GM21528 (cell line): ENCODE data around the gene RRP7A.
A peak's percentile ranks its signal among the peaks of the same experiment; 100 is the strongest.
"Not testable (repeated sequence)": the region's sequence is repeated elsewhere in the genome, so short reads cannot be mapped to it uniquely, and the experiment has no call there.

Source experiments
- ATAC-seq: cut with Tn5 transposase; IDR thresholded peaks from one replicate; pipeline ENCODE4 v1.9.1; 2021; ENCODE audit warnings: mild to moderate bottlenecking, moderate library complexity; ENCODE audit not compliant: unreplicated experiment, low FRiP score

The RRP7A gene

GRCh38 chr22:42536634-42537033 is 17.0 kb upstream of the RRP7A start:
- ATAC-seq, result not testable (repeated sequence)

DNA sequence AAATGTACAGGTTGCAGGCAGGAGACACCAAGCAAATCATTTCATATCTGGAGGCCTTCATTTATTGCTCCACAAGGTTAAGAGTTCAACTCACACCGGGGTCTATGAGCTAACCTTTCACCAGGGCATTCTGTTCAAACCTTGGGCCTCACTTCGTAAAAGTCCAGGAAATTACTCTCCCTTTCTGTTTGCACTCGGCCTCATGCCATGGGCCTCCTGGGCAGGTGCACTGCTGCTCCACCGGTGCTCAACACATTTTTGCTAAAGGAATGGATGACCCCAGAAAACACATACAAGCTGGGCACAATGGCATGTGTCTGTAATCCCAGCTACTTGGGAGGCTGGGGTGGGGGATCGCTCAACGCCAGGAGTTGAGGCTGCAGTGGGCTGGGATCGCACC is 16.6 kb upstream of the RRP7A start:
- ATAC-seq, result no peak

DNA sequence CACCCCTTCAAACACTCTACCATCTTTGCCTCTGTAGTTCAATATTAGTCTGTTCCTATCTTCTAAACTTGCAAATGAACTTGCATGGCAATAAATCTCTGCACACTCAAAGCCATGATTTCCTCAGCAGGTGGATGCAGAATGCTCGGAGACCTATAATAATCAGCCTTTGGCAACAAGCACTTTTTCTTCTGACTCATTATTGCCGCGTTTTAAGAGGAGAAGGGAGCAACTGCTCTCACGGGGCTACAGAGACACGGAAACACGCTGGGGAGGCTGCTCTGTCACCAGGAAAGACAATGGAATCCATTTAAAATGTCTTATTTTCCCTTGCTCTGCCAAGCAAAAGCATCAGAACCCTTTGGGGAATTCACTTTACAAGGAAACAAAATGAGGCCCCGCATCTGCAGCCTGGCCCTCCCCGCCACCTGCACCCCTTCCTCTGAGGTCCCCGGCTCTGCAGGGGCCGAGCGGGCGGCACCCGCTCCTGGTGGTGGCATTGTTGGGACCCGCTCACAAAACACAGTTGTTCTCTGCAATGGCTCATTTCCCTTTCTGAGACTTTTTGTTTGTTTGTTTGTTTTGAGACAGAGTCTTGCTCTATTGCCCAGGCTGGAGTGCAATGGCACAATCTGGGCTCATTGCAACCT is 15.6 kb upstream of the RRP7A start:
- not testable (repeated sequence) for ATAC-seq

DNA sequence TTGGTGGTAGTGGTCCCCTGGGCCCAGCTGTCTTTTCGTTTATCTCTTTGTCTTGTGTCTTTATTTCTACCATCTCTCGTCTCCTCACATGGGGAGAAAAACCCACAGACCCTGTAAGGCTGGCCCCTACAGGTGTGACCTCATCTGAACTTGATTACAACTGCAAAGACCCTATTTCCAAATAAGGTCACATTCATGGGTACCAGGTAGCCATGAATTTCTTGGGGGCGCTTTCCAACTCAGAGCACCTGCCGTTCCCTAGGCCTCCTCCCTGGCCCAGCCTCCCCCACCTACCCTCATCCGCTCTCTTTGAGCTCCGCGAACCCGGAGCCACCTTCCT is 14.0 kb upstream of the RRP7A start:
- no peak for ATAC-seq

DNA sequence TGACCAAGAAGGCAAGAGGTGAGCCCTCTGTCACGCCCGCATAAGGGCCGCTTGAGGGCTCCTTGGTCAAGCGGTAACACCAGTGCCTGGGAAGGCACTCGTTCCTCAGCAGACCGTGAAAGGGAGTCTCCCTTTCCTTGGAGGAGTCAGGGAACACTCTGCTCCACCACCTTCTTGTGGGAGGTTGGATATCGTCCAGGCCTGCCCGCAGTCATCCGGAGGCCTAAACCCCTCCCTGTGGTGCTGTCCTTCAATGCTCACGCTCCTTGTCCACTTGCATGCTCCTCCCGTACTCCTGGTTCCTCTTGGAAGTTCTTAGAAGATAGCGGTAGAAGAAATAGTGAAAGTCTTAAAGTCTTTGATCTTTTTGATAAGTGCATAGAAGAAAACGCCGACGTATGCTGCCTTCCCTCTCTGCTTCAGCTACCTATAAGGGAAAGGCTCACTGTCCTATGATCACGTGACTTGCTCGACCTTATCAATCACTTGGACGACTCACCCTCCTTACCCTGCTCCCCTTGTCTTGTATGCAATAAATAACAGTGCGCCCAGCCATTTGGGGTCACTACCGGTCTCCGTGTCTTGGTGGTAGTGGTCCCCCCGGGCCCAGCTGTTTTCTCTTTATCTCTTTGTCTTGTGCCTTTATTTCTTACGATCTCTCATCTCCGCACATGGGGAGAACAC is 11.9 kb upstream of the RRP7A start:
- not testable (repeated sequence) for ATAC-seq

GRCh38 chr22:42529435-42529834 is 9.8 kb upstream of the RRP7A start:
- ATAC-seq, result not testable (repeated sequence)

DNA sequence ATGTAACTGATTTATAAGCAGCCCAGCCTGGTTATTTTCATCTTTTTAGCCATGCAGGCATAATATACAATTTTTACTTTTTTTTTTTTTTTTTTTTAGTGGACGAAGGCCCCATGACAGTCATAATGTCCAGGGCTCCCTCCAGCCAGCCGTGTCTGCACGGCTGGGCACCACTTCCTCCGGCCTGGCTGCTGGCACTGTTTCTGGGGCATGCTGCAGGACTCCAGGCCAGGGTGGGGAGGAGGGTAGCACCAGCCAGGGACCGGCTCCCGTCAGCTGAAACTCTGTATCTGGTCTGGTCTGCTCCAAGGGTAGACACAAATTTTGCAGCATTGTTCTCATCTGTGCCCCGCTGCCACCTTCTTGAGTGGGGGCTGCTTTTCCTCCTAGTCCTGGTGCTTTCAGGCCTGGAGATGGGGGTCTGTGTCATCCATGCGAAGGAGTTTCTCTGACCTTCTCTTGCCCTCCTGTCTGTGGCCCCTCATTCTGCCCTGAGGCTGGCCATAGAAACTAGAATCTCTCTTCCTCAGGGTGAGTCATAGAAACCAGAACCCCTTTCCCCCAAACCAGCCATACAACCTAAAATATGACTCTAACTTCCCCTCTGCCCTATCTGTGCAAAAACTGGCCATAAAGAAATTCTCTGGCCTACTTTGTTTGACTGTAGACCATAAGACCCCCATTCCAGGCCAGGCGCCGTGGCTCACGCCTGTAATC is 9.2 kb upstream of the RRP7A start:
- ATAC-seq, result no peak

DNA sequence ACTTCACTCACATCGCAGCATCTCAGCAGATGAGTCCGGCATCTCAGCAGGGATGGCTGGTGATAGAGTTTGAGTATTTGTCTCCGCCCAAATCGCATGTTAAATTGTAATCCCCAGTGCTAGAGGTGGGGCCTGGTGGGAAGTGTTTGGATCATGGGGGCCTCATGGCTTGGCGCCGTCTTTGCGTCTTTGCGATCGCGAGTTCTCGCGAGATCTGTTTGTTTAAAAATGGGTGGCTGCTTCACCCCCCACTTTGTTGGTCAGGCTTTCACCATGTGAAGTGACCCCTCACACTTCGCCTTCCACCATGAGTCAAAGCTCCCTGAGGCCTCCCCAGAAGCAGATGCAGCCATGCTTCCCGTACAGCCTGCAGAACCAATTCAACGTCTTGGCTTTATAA is 3.0 kb upstream of the RRP7A start:
- no peak for ATAC-seq

GRCh38 chr22:42521228-42521546 is 1.6 kb upstream of the RRP7A start:
- no peak for ATAC-seq

GRCh38 chr22:42518638-42519524 is 715 bp downstream of the RRP7A start:
- peak; percentile 15 for ATAC-seq

DNA sequence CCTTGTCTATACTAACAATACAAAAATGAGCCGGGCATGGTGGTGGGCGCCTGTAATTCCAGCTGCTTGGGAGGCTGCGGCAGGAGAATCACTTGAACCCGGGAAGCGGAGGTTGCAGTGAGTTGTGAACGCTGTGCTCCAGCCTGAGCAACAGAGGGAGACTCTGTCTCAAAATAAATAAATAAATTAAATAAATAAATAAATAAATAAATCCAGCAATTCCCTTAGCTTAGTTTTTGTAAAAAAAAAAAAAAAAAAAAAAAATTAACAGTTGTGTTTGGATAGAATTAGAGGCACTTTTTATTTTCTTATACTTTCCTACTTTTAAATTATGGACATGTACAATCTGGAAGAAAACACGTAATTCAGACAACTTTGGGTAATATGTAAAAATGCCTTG is 2.5 kb downstream of the RRP7A start:
- ATAC-seq, result not testable (repeated sequence)

- no peak for ATAC-seq
These were observed 3.7 kb downstream of the RRP7A start for GRCh38 chr22:42515896-42516295.

DNA sequence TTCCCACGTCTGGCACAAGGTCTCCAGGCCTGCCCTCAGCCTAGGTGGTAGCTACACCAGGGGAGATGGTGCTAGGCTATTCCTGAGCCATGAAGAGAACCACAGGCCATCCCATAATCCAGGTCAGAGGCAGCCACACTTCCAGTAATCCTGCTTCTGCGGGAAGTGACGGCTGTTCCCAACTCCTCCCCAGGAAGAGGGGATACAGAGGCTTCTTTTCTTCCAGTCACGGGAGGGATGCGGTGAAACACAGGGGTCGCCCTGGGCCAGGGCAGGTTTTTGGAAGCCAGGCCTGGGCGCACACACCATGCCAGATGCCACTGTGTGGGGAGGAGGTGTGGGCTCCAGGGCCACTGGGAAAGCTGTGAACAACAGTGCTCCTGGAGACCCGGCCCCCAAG is 4.3 kb downstream of the RRP7A start:
- ATAC-seq, result not testable (repeated sequence)

DNA sequence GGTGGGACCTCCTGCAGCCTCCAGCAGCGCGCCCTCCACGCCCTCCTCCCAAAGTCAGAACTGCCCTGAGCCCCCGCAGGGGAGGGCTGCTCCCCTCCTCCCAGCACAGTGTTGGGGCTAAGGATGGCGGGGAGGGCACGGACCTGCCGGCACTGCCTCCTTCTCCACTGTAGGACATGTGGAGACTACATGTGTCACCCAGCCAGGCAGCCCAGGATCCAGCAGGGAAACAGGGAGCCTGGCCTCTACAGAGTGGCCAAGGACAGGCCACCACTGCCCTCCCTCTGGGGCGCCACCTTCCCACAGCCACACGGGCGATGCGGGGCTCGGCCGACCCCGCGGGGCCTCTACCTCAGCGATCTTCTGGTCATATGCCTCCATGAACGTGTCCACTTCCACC is 5.3 kb downstream of the RRP7A start:
- ATAC-seq, result not testable (repeated sequence)

GRCh38 chr22:42512273-42512990 is 7.2 kb downstream of the RRP7A start:
- ATAC-seq, result not testable (repeated sequence)

GRCh38 chr22:42511401-42511891 is 8.2 kb downstream of the RRP7A start:
- no peak for ATAC-seq

DNA sequence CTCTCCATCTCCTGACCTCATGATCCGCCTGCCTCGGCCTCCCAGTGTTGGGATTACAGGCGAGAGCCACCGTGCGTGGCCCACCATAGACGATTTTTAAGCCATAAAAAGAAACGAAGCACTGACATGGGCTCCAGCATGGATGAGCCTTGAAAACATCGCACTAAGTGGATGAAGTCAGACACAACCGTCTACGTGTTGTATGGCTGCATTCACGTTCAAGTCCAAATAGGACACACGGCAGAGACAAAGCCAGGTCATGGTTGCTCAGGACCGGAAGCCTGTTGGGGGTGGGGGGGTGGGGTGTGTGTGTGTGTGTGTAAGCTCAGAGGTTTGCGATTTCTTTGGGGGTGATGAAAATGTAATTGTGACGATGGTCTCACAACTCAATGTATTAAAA is 10.0 kb downstream of the RRP7A start:
- no peak for ATAC-seq

DNA sequence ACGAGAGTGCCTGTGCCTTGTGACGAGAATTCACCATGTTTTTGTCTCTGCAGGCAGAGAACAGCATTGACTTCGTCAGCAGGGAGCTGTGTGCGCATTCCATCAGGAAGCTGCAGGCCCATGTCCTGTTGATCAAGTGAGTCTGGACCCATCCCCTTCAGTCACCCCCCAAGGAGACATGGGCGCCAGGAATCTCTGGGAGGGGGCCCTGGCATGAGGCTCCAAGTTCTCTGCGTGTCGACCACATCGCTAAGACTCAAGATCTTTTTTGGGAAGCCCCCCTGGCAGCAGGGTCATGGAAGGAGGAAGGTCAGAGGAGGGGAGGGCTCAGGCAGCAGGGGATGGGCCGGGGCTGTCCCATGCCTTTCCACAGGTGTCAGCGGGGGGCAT is 10.6 kb downstream of the RRP7A start:
- ATAC-seq, result not testable (repeated sequence)

- not testable (repeated sequence) for ATAC-seq
These were observed 11.1 kb downstream of the RRP7A start for GRCh38 chr22:42508327-42508974.

- no peak for ATAC-seq
These were observed 18.8 kb downstream of the RRP7A start for GRCh38 chr22:42500836-42501179.
